Right lobe of liver (tissue), 6 donors: ENCODE results near the gene NPM1. TPM values are rescaled to one million over a fixed set of nuclear protein-coding genes. Genes with fewer than 3 reads are reported as not detected.

Source experiments
- ATAC-seq, 4 donors: fragments of 200-7000 bp; cut with Tn5 transposase; one replicate each; pipeline ENCODE4 v1.9.1; 2020; ENCODE audit warnings: mild to moderate bottlenecking in 4 of 4, moderate library complexity in 4 of 4
- DNase-seq, 3 donors: peaks; one replicate each; pipeline ENCODE4 v3.0.0-alpha.2; 2020
- H3K27ac ChIP-seq, 3 donors: fragments of 200-600 bp; one replicate each; pipeline ENCODE4 v1.8.0; 2022
- H3K27me3 ChIP-seq, 2 donors: fragments of 200-600 bp; one replicate each; pipeline ENCODE4 v1.8.0; 2022
- H3K36me3 ChIP-seq, 4 donors: fragments of 200-600 bp; sonication (generic) in 1 of 4; one replicate each; pipeline versions ENCODE4 v1.5.1 to v1.8.0; 2017 to 2022; ENCODE audit warnings: control low read depth in 1 of 4
- H3K4me1 ChIP-seq, 4 donors: fragments of 200-600 bp; sonication (generic) in 1 of 4; one replicate each; pipeline versions ENCODE4 v1.5.1 to v1.8.0; 2017 to 2022; ENCODE audit warnings: control low read depth in 1 of 4
- H3K4me3 ChIP-seq, 3 donors: fragments of 200-600 bp; one replicate each; pipeline ENCODE4 v1.8.0; 2022
- H3K9me3 ChIP-seq, 4 donors: fragments of 200-600 bp; sonication (generic) in 1 of 4; one replicate each; pipeline versions ENCODE4 v1.5.1 to v1.8.0; 2017 to 2022; ENCODE audit warnings: control low read depth in 1 of 4
- CTCF ChIP-seq, 4 donors: fragments of 200-600 bp in 3 of 4; fragments of 450-650 bp in 1 of 4; IDR thresholded peaks; one replicate each; pipeline versions ENCODE4 v1.5.1 to v1.8.0; 2016 to 2022; ENCODE audit warnings: antibody characterized with exemption in 4 of 4, mild to moderate bottlenecking in 2 of 4
- POLR2A ChIP-seq: fragments of 450-650 bp; IDR thresholded peaks from one replicate; pipeline ENCODE4 v1.6.1; 2017; ENCODE audit warnings: antibody characterized with exemption, mild to moderate bottlenecking
- WGBS: methylation state at CpG from one replicate; pipeline ENCODE4 v1.1.6; 2018; ENCODE audit warnings: low coverage, low lambda C conversion rate; ENCODE audit not compliant: insufficient coverage; ENCODE audit errors: missing lambda C conversion rate; 5-methylcytosine and 5-hydroxymethylcytosine counted together
- intact Hi-C, 2 donors: fragments of 100-400 bp; cut with DNase I; formaldehyde crosslinking; loops; one replicate each; pipeline versions ENCODE4 v1.11.2 to v1.14.1; 2022
- total RNA-seq, 6 experiments: library from RNA; depleted of rRNA in 2 of 6; stranded (reverse); fragments of >200 nt in 2 of 6; fragmentation: NEBNext Ultra II Directional in 3 of 6; extraction: Animal tissue kit (Norgen Biotek cat#: 25700) in 3 of 6; gene quantifications; one replicate each; pipeline versions ENCODE4 v1.1.0 to v1.2.4, GENCODE V29; 2016 to 2023
- donor health status: DM: no; HTN: yes; CAD: no.
- donor health status: DM: no; HTN: no; CAD: no.
- donor health status: DM: no; HTN: no; CAD: no.
- donor health status: DM: no; HTN: yes; CAD: no.
- donor health status: DM: no; HTN: yes; CAD: no.

Gene NPM1
- total RNA-seq, 6 experiments from 2014 or later: 196 to 310 (median 258) TPM

DNA sequence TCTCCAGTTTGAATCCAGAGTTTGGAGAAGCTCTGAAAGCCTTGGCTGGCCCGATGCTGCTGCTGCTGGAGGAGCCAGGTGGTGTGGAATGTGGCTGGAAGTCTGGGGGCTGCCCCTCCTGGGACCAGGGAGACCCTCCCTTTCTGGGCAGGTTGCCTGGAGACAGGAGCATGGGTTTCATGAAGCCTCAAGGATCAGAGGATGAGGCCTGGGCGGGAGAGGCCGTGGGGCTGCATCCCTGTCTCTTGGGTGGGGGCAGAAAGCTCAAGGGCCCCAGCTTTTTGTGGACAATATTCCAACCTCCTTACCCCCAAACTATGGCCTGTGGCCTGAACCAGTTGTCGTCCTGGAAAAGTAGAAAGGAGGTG lies 41.9 kb downstream of the NPM1 start:
- H3K36me3 ChIP-seq: no peaks in the 10 kb centered on the region
- intact Hi-C loops: no loop called here
- WGBS: 70% methylated on average over 2 of the region's 4 CpGs
- no peak overlapping the region for H3K27ac ChIP-seq
- ATAC-seq: no peak
- no peaks in the 10 kb centered on the region for H3K27me3 ChIP-seq
- TF ChIP-seq CTCF (IDR thresholded peaks at IDR 0.05) (no peak), POLR2A (no peak)
- no peaks in the 10 kb centered on the region for H3K9me3 ChIP-seq
- H3K4me1 ChIP-seq: no peaks in the 10 kb centered on the region
- H3K4me3 ChIP-seq: no peak overlapping the region
- no peak for DNase-seq

- WGBS: 83% methylated on average over 2 of the region's 7 CpGs
- H3K36me3 ChIP-seq: no peaks in the 10 kb centered on the region
- intact Hi-C loops: no loop called here
- TF ChIP-seq CTCF (IDR thresholded peaks at IDR 0.05) (no peak), POLR2A (no peak)
- no peak overlapping the region for H3K4me3 ChIP-seq
- H3K9me3 ChIP-seq: no peaks in the 10 kb centered on the region
- H3K27me3 ChIP-seq: no peaks in the 10 kb centered on the region
- H3K4me1 ChIP-seq: no peaks in the 10 kb centered on the region
- H3K27ac ChIP-seq: no peak overlapping the region
- peak in 1 of 3 donors; percentile 15 for DNase-seq
- no peak for ATAC-seq
These were observed 43.7 kb downstream of the NPM1 start for GRCh38 chr5:171431251-171431777.

DNA sequence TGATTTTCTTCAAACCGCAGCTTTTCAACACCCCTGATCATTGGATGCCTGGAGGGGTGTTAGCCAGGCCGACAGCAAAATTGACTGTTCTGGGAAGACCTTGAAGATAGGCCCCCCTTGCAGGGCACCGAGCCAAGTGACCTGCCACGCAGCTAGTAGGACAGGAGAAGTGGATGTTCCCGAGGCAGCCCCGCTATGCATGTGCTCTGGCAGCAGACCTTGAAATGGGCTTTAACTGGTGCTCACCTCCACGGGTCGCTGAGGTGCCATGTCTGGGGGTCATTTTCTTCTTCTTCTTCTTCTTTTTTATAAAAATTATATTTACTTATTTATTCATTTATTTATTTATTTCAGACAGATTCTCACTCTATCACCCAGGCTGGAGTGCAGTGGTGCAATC lies 44.4 kb downstream of the NPM1 start:
- no peak for DNase-seq
- WGBS: 73% methylated on average over 5 of the region's 8 CpGs
- Histone ChIP-seq H3K27ac (no peak overlapping the region), H3K4me1 (no peaks in the 10 kb centered on the region), H3K36me3 (no peaks in the 10 kb centered on the region), H3K9me3 (no peaks in the 10 kb centered on the region), H3K27me3 (no peaks in the 10 kb centered on the region), H3K4me3 (no peak overlapping the region)
- no peak for ATAC-seq
- intact Hi-C loops: no loop called here
- TF ChIP-seq POLR2A: no peak
- no peak for TF ChIP-seq CTCF (IDR thresholded peaks at IDR 0.05)

DNA sequence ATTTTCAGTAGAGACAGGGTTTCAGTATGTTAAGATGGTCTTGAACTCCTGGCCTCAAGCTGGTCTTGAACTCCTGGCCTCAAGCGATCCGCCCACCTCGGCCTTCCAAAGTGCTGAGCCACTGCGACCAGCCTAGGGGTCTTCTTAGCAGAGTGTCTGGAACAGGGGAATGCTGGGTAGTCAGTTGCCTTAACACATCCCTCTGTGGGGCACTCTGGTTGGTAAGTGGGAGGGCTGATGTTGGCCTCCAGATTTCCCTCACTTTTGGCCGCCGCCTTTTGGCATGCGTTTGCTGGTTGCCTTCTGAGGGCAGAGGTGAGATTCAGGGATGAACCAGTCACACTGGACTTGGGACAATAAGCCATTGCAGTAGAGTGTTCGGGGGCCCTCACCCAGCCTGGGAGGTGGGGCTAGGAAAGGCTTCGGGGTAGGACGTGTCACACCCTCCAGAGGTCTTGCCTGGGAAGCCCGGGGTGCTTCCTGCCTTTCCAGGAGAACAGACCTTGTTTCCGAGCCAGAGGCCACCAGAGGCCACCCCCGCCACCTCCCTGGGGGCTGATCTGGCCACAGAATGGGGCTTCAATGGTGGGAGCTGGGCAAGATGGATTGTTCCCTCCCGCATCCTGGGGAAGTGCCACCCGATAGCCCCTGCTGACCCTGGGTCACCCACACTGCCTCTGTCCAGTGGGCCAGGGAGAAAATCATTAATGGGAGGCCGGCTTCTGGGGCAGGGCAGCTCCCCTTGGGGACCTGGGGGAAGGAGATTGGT lies 45.1 kb downstream of the NPM1 start:
- no peaks in the 10 kb centered on the region for H3K36me3 ChIP-seq
- H3K4me3 ChIP-seq: no peak overlapping the region
- intact Hi-C loops: no loop called here
- no peak overlapping the region for H3K27ac ChIP-seq
- DNase-seq (no peak), ATAC-seq (peak in 1 of 4 donors; percentile 7)
- H3K4me1 ChIP-seq: no peaks in the 10 kb centered on the region
- TF ChIP-seq CTCF (IDR thresholded peaks at IDR 0.05) (no peak), POLR2A (no peak)
- H3K27me3 ChIP-seq: no peaks in the 10 kb centered on the region
- 71% methylated on average over 9 of the region's 16 CpGs for whole genome bisulfite sequencing
- no peaks in the 10 kb centered on the region for H3K9me3 ChIP-seq
